ENCODE measurements around the gene USE1. TPM values are rescaled to one million over a fixed set of nuclear protein-coding genes. Genes with fewer than 3 reads are reported as not detected.
A peak's percentile ranks its signal among the peaks of the same experiment; 100 is the strongest.

The USE1 gene
- total RNA-seq, 2 donors from 2014 or later = 24.5 to 30.3 TPM

DNA sequence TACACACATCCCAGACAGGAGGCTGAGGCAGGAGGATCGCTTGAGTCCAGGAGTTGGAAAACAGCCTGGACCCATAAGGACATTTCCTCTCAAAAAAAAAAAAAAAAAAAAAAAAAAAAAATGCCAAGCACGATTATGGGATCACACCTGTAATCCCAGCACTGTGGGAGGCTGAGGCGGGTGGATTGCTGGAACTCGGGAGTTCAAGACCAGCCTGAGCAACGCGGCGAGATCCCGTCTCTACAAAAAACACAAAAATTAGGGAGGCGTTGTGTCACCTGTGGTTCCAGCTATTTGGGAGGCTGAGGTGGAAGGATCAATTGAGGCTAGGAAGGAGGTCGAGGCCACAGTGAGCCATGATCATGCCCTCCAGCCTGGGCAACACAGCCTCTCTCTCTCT lies 9.9 kb downstream of the USE1 start:
- Histone ChIP-seq H3K36me3 (no peaks in the 10 kb centered on the region), H3K4me3 (no peak overlapping the region), H3K27me3 (replicated peaks; ENCODE audit: insufficient read depth) (no peaks in the 10 kb centered on the region), H3K4me1 (replicated peaks) (peaks cover 3% of the 10 kb centered on the region), H3K27ac (no peak overlapping the region), H3K9me3 (no peaks in the 10 kb centered on the region)
- intact Hi-C loops (cut with DNase I) = no loop called here
- 84% methylated on average over 10 of the region's 10 CpGs for WGBS
- no peak for DNase-seq (ENCODE audit: low spot score)
- TF ChIP-seq, protein P1, sequence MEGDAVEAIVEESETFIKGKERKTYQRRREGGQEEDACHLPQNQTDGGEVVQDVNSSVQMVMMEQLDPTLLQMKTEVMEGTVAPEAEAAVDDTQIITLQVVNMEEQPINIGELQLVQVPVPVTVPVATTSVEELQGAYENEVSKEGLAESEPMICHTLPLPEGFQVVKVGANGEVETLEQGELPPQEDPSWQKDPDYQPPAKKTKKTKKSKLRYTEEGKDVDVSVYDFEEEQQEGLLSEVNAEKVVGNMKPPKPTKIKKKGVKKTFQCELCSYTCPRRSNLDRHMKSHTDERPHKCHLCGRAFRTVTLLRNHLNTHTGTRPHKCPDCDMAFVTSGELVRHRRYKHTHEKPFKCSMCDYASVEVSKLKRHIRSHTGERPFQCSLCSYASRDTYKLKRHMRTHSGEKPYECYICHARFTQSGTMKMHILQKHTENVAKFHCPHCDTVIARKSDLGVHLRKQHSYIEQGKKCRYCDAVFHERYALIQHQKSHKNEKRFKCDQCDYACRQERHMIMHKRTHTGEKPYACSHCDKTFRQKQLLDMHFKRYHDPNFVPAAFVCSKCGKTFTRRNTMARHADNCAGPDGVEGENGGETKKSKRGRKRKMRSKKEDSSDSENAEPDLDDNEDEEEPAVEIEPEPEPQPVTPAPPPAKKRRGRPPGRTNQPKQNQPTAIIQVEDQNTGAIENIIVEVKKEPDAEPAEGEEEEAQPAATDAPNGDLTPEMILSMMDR (IDR thresholded peaks at IDR 0.05) = no peak
- no peak for TF ChIP-seq POLR2A (IDR thresholded peaks at IDR 0.05)
- no peak for TF ChIP-seq POLR2AphosphoS5 (IDR thresholded peaks at IDR 0.05)

- Histone ChIP-seq H3K4me1 (replicated peaks) (peaks cover 3% of the 10 kb centered on the region), H3K27ac (peak within 1 kb of the TSS; percentile 92 to 93), H3K36me3 (no peaks in the 10 kb centered on the region), H3K4me3 (peak within 1 kb of the TSS; percentile 65 to 71), H3K27me3 (replicated peaks; ENCODE audit: insufficient read depth) (no peaks in the 10 kb centered on the region), H3K9me3 (no peaks in the 10 kb centered on the region)
- TF ChIP-seq POLR2A (IDR thresholded peaks at IDR 0.05) (peak; percentile 87), POLR2AphosphoS5 (IDR thresholded peaks at IDR 0.05) (peak; percentile 93)
- TF ChIP-seq, protein P1 (IDR thresholded peaks at IDR 0.05) = peak in 1 of 4 experiments; percentile 3
- intact Hi-C loops (cut with DNase I) = no loop called here
- peak; percentile 99 for DNase-seq (ENCODE audit: low spot score)
- WGBS = under 1% methylated on average over 84 of the region's 90 CpGs
Measured at GRCh38 chr19:17226002-17226933, 11.1 kb downstream of the USE1 start, which contains the start of gene OCEL1. TSS of gene OCEL1 (plus strand) at chr19:17226226. CDS start at chr19:17226248, 22 bp downstream.

GRCh38 chr19:17227798-17228367 lies 12.7 kb downstream of the USE1 start:
- Histone ChIP-seq H3K27me3 (replicated peaks; ENCODE audit: insufficient read depth) (no peaks in the 10 kb centered on the region), H3K27ac (no peak overlapping the region), H3K4me1 (replicated peaks) (peaks cover 3% of the 10 kb centered on the region), H3K4me3 (no peak overlapping the region), H3K9me3 (no peaks in the 10 kb centered on the region), H3K36me3 (no peaks in the 10 kb centered on the region)
- intact Hi-C loops (cut with DNase I) = no loop called here
- no peak for DNase-seq (ENCODE audit: low spot score)
- 68% methylated on average over 13 of the region's 13 CpGs for WGBS
- TF ChIP-seq, protein P1 (IDR thresholded peaks at IDR 0.05) = no peak
- TF ChIP-seq POLR2A (IDR thresholded peaks at IDR 0.05) (no peak), POLR2AphosphoS5 (IDR thresholded peaks at IDR 0.05) (no peak)

- Histone ChIP-seq H3K4me1 (replicated peaks) (peaks cover 6% of the 10 kb centered on the region), H3K27ac (no peak overlapping the region), H3K27me3 (replicated peaks; ENCODE audit: insufficient read depth) (no peaks in the 10 kb centered on the region), H3K36me3 (no peaks in the 10 kb centered on the region), H3K9me3 (no peaks in the 10 kb centered on the region), H3K4me3 (no peak overlapping the region)
- 82% methylated on average over 3 of the region's 3 CpGs for WGBS
- intact Hi-C loops (cut with DNase I) = no loop called here
- DNase-seq (ENCODE audit: low spot score) = no peak
- TF ChIP-seq POLR2AphosphoS5 (IDR thresholded peaks at IDR 0.05) = no peak
- no peak for TF ChIP-seq POLR2A (IDR thresholded peaks at IDR 0.05)
- TF ChIP-seq, protein P1 (IDR thresholded peaks at IDR 0.05) = no peak
Measured at GRCh38 chr19:17229890-17230289, 14.7 kb downstream of the USE1 start.

Data from prostate gland (tissue), 2 donors.